K562 (cell line): Measurements from ENCODE around the gene MMP7. TPM values are rescaled to one million over a fixed set of nuclear protein-coding genes. Genes with fewer than 3 reads are reported as not detected.

Experiments used
- ATAC-seq: fragments of 200-7000 bp; cut with Tn5 transposase; 3 replicates; pipeline ENCODE4 v1.9.1; 2020; ENCODE audit warnings: moderate library complexity
- BruUV-seq: library from RNA; stranded (reverse); fragments of 400-500 nt; replicated peaks from 2 replicates; lab custom pipeline; 2021; lab: Mats Ljungman, UMichigan
- CTCF ChIA-PET: fragments of 300-600 bp; formaldehyde crosslinking; extraction: SDS; loops from one replicate; lab custom pipeline; 2021; ENCODE audit warnings: low intra/inter-chr PET ratio; lab: Yijun Ruan, JAX
- POLR2A ChIA-PET: fragments of 300-600, 350-650 bp; sonication (Branson Sonifier 250); formaldehyde crosslinking; extraction: SDS; loops from one replicate; lab custom pipeline; 2021; ENCODE audit warnings: antibody characterized with exemption, inconsistent platforms; lab: Yijun Ruan, JAX
- DNase-seq, 4 experiments: peaks; one replicate each; pipeline versions ENCODE4 v3.0.0 to v3.0.0-alpha.2; 2011 to 2018; ENCODE audit warnings: low spot score in 3 of 4, mixed read lengths in 3 of 4; ENCODE audit errors: extremely low read depth in 1 of 4
- FAIRE-seq: peaks from 2 replicates; lab custom pipeline; 2011; peaks lifted over from hg19 to GRCh38; lab: Jason Lieb, UNC
- H2AFZ ChIP-seq: 2 replicates; pipeline ENCODE4 v1.6.0; 2011; ENCODE audit warnings: low read depth, low read length, control low read depth, inconsistent platforms
- H3K27ac ChIP-seq: fragments of 200-600 bp; 3 replicates; pipeline ENCODE4 v1.8.0; 2011; ENCODE audit warnings: low read depth, mild to moderate bottlenecking, control low read depth, inconsistent platforms, low read length, moderate library complexity, mixed read lengths; ENCODE audit errors: extremely low read depth
- H3K27me3 ChIP-seq, 2 experiments: fragments of 300-600 bp in 1 of 2; 2 replicates in 1 of 2; 3 replicates in 1 of 2; pipeline versions ENCODE4 v1.6.0 to v1.8.0; 2011; ENCODE audit warnings: inconsistent platforms in 2 of 2, low read length in 2 of 2, mild to moderate bottlenecking in 1 of 2, mixed read lengths in 1 of 2, moderate library complexity in 1 of 2; ENCODE audit not compliant: control insufficient read depth in 2 of 2, insufficient read depth in 2 of 2
- H3K36me3 ChIP-seq: fragments of 300-600 bp; 3 replicates; pipeline ENCODE4 v1.8.0; 2011; ENCODE audit warnings: mild to moderate bottlenecking, low read length, inconsistent platforms; ENCODE audit not compliant: control insufficient read depth, insufficient read depth
- H3K4me1 ChIP-seq, 2 experiments: fragments of 200-600 bp in 1 of 2; replicated peaks in 1 of 2; 2 replicates in 1 of 2; 3 replicates in 1 of 2; pipeline versions ENCODE4 v1.5.1 to v1.8.0; 2011; ENCODE audit warnings: inconsistent platforms in 2 of 2, low read length in 2 of 2, mild to moderate bottlenecking in 1 of 2, mixed read lengths in 1 of 2, moderate library complexity in 1 of 2; ENCODE audit not compliant: control insufficient read depth in 2 of 2, insufficient read depth in 2 of 2
- H3K4me2 ChIP-seq: 2 replicates; pipeline ENCODE4 v1.6.1; 2011; ENCODE audit warnings: low read length, control low read depth, inconsistent platforms, mixed read lengths; ENCODE audit not compliant: insufficient read depth
- H3K4me3 ChIP-seq: fragments of 200-600 bp; sonication (generic), shearing (Covaris generic); 2 replicates; pipeline ENCODE4 v1.5.1; 2016; ENCODE audit warnings: control low read depth, inconsistent platforms
- H3K79me2 ChIP-seq: fragments of 200-600 bp; 3 replicates; pipeline ENCODE4 v1.8.0; 2011; ENCODE audit warnings: low read length, inconsistent platforms; ENCODE audit not compliant: control insufficient read depth, insufficient read depth
- H3K9ac ChIP-seq, 2 experiments: 2 replicates each; pipeline versions ENCODE4 v1.6.0 to v1.6.1; 2011; ENCODE audit warnings: low read depth in 2 of 2, low read length in 2 of 2, control low read depth in 1 of 2, inconsistent platforms in 1 of 2, mild to moderate bottlenecking in 1 of 2, mixed read lengths in 1 of 2; ENCODE audit not compliant: insufficient read depth in 1 of 2
- H3K9me1 ChIP-seq: one replicate; pipeline ENCODE4 v1.6.0; 2011; ENCODE audit warnings: inconsistent platforms, mild to moderate bottlenecking, low read length, moderate library complexity; ENCODE audit not compliant: control insufficient read depth, insufficient read depth
- H3K9me3 ChIP-seq: replicated peaks from 2 replicates; pipeline ENCODE4 v1.5.1; 2011; ENCODE audit warnings: low read depth, low read length, inconsistent platforms; ENCODE audit not compliant: control insufficient read depth, insufficient read depth
- H4K20me1 ChIP-seq: replicated peaks from 2 replicates; pipeline ENCODE4 v1.6.1; 2011; ENCODE audit warnings: low read length, inconsistent platforms, mixed read lengths; ENCODE audit not compliant: control insufficient read depth, insufficient read depth
- TFE3 ChIP-seq: fragments of 450-650 bp; formaldehyde crosslinking; IDR thresholded peaks from 2 replicates; pipeline ENCODE4 v1.4.0; 2020; ENCODE audit warnings: mild to moderate bottlenecking, mixed read lengths
- ZNF197 ChIP-seq: fragments of 200-800 bp; sonication (Bioruptor generic); IDR thresholded peaks from 2 replicates; pipeline ENCODE4 v1.6.1; 2016; ENCODE audit warnings: low read depth, missing genetic modification characterization, missing compliant biosample characterization
- WGBS: fragments of 100-300 bp; shearing (Covaris generic); methylation state at CpG from one replicate; pipeline ENCODE4 v1.1.6; 2016; ENCODE audit warnings: low coverage, mixed read lengths; ENCODE audit not compliant: insufficient coverage; ENCODE audit errors: missing lambda C conversion rate; 5-methylcytosine and 5-hydroxymethylcytosine counted together
- in situ Hi-C: fragments of 300-500 bp; cut with MboI; formaldehyde crosslinking; loops from 4 replicates; pipeline ENCODE4 v1.15.0; 2018; ENCODE audit warnings: inconsistent platforms, mixed read lengths
- intact Hi-C: fragments of 100-400 bp; cut with micrococcal nuclease; formaldehyde crosslinking; loops from 2 replicates; pipeline ENCODE4 v1.14.2; 2022
- polyA plus RNA-seq, 8 experiments: library from polyadenylated mRNA; depleted of rRNA in 4 of 8; stranded (reverse) in 5 of 8; unstranded in 3 of 8; fragments of >200 nt; fragmentation: Nextera tagmentation in 2 of 8; fragmentation: Illumina TruSeq in 1 of 8; extraction: Ambion mirVana in 2 of 8; extraction: Trizol in 1 of 8; gene quantifications; 2 replicates each; pipeline versions ENCODE4 v1.2.1 to v1.2.3, GENCODE V29; 2011 to 2014; ENCODE audit warnings: inconsistent platforms in 1 of 8, missing spikeins in 1 of 8
- total RNA-seq, 7 experiments: library from RNA; depleted of rRNA in 6 of 7; stranded (reverse); fragments of >200 nt in 6 of 7; fragmentation: Illumina TruSeq in 2 of 7; extraction: Trizol in 2 of 7; gene quantifications; 2 replicates each; pipeline versions ENCODE4 v1.2.1 to v1.2.3, GENCODE V29; 2011 to 2021; ENCODE audit warnings: low replicate concordance in 1 of 7

Gene MMP7
- total and polyA plus RNA-seq, 9 of the 15 experiments (the other 6 are each of a cell fraction or from before 2014, with no cell fraction given) = 0.13 TPM; not detected in 8

DNA sequence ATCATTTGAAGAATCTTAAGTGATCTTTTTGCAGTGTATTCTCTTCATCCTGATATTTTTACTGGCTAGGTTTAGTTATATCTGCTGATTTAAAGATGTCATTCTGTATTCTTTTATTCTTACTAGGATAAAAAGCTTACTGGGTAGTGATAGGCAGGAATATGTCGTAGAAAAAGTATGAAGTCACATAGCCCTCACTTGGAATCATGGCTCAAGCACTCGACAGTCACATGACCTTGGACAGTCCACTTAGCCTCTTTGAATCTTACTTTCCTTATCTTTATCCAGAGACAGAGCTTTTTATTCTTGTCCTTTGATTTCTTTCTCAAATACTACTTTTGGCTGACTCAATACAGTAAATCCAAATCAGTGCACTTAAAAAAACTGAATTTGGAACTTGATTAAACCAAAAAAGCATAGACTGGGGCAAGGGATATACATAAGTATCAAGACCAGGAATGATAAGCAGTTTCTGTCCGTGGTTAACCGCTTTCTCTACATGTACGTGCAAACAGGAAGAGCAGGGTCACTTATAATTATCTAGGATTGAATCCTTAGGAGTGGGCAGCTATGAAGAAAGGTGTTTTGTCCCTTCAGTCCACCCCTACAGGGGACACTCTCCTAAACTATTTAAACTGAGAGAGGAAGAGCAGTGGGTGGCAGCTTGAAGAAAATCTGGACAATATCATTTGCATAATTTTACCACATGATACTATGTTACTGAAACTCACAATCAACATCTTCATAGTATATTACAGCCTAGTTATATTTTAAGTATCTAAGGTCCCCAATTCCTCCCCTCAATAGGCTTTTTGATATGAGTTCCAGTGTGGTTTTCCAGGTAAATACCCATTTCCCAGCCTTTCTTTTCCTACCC is 8.0 kb downstream of the MMP7 start:
- Histone ChIP-seq H3K27me3 (peaks cover 4 to 8% of the 10 kb centered on the region in 2 experiments; a peak in 4 of 5 replicates), H3K4me3 (no peak overlapping the region), H2AFZ (no peak overlapping the region), H3K4me2 (no peak overlapping the region), H3K9me3 (no peaks in the 10 kb centered on the region), H3K9me1 (no peaks in the 10 kb centered on the region), H3K9ac (no peak overlapping the region), H3K27ac (no peak overlapping the region), H4K20me1 (no peaks in the 10 kb centered on the region), H3K36me3 (no peaks in the 10 kb centered on the region), H3K4me1 (no peaks in the 10 kb centered on the region)
- WGBS = 2% methylated on average over 5 of the region's 5 CpGs
- intact Hi-C loops = no loop called here
- no peak for ATAC-seq
- BruUV-seq = no TSS peak
- CTCF ChIA-PET = no interaction called here
- in situ Hi-C loops = no loop called here
- no peak for FAIRE-seq
- POLR2A ChIA-PET = interaction anchor here (1.4 kb wide), 1 partner anchor 8 kb away, joined by 4 read pairs; no protein-coding TSS in a partner anchor
- DNase-seq = no peak
- TF ChIP-seq TFE3 (peak; percentile 74), ZNF197 (CRISPR knock-in tag) (no peak)
- TF ChIP-seq, all 486 proteins: peak for 1
- H3K79me2 ChIP-seq = no peaks in the 10 kb centered on the region
